ENCODE data around the gene TRIM25.

Gene TRIM25

DNA sequence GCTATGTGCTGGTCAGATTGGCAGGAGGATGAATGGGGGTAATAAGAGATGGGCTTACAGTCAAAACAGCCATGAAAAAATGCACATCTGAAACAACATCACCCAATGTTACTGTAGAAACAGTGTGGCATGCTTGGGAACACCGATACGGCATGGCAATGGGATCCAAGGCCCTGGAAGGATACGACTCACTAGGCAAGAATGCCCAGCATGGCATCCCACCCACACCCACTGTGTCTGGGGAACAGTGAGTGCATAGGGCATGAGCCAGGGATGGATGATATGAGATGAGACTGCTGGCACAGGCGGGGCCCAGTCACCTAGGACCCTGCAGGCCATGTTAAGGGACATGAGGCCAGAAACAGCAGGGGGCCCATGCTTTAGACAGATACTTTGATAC lies 11.5 kb downstream of the TRIM25 start:
- peak; percentile 77 for DNase-seq (ENCODE audit: low read depth)
- H3K4me3 ChIP-seq (ENCODE audit: low read length), result no peak overlapping the region
- TF ChIP-seq, protein P1, sequence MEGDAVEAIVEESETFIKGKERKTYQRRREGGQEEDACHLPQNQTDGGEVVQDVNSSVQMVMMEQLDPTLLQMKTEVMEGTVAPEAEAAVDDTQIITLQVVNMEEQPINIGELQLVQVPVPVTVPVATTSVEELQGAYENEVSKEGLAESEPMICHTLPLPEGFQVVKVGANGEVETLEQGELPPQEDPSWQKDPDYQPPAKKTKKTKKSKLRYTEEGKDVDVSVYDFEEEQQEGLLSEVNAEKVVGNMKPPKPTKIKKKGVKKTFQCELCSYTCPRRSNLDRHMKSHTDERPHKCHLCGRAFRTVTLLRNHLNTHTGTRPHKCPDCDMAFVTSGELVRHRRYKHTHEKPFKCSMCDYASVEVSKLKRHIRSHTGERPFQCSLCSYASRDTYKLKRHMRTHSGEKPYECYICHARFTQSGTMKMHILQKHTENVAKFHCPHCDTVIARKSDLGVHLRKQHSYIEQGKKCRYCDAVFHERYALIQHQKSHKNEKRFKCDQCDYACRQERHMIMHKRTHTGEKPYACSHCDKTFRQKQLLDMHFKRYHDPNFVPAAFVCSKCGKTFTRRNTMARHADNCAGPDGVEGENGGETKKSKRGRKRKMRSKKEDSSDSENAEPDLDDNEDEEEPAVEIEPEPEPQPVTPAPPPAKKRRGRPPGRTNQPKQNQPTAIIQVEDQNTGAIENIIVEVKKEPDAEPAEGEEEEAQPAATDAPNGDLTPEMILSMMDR (conservative IDR thresholded peaks at IDR 0.05; ENCODE audit: low read length), result no peak

DNA sequence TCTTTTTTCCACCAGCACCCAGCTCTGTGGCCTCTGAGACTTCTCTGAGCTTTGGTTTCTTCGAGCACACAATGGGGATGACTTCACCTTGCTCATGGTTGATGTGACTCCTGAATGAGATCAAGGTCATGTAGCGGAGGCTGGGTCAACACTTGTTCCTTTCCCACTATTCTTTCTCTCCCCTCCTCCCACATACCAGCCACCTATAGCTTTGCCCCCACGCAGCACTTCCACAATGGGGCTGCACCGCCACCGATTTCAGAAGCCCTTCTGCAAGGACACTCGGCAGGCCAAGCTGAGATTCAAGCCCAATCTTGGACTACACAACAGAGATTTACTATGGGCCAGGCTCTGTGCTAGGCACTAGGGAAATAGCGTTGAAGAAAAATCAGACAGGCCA lies 14.4 kb downstream of the TRIM25 start:
- no peak overlapping the region for H3K4me3 ChIP-seq (ENCODE audit: low read length)
- no peak for DNase-seq (ENCODE audit: low read depth)
- TF ChIP-seq, protein P1 (conservative IDR thresholded peaks at IDR 0.05; ENCODE audit: low read length), result no peak

DNA sequence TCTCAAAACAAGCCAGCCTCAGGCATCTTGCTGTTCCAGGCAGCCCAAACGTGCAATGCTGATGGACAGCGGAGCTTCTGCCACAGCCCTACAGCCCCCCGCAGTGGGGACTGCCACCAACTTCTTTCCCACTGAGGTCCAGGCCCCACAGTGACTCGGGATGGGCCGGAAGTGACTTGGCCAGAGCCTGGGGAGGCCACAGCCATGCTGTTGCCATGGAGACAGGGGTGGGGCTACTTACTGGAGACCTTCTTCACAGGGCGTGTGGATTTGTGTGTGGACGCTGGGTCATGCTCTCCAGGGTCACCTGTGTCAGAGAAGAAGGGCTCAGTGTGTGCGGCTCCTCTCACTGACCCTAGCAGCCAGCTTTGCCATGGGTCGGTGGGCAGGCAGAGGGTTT lies 15.0 kb downstream of the TRIM25 start:
- TF ChIP-seq, protein P1 (conservative IDR thresholded peaks at IDR 0.05; ENCODE audit: low read length), result no peak
- no peak for DNase-seq (ENCODE audit: low read depth)
- no peak overlapping the region for H3K4me3 ChIP-seq (ENCODE audit: low read length)

DNA sequence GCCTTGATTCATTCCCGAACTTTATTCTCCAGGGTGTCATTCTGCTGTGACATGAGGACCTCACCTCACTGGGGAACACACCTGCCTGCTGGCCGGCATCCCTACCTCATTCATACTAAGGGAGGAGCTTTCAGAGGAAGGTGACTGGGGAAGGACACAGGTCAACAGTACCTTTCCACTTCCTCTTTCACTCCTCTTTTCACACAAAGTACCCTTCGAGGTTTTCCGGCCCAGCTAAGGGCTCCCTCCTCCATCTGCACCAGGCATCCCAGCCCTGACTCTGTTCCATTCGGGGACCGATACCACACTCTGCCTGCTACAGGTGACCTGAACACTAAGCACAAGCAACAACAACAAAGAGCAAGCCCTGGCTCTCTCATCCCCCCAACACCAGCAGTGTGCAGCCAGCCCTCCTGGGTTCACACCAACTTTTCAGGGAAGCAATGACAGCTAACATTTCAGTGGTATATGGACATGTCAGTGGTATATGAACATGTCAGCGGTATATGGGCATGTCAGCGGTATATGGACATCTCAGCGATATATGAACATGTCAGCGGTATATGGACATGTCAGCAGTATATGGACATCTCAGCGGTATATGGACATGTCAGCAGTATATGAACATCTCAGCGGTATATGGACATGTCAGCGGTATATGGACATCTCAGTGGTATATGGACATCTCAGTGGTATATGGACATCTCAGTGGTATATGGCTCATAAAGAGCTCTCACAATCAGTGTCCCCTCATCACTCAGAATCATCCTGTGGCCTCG lies 16.0 kb downstream of the TRIM25 start:
- no peak overlapping the region for H3K4me3 ChIP-seq (ENCODE audit: low read length)
- TF ChIP-seq, protein P1 (conservative IDR thresholded peaks at IDR 0.05; ENCODE audit: low read length), result no peak

DNA sequence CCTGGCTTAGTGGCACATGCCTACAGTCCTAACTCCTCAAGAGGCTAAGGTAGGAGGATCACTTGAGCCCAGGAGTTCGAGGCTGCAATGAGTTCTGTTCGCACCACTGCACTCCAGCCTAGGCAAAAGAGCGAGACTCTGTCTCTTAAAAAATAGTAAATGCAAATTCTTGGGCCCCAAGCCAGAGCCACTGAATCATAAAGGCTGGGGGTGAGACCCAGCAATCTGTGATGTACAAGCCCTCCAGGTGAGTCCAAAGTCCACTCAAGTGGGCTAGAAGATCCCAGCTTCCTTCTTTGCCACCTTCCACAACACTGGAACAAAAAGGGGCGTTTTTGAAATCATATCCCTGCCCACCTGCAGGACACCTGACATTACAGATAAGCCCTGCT lies 16.9 kb downstream of the TRIM25 start:
- no peak overlapping the region for H3K4me3 ChIP-seq (ENCODE audit: low read length)
- TF ChIP-seq, protein P1 (conservative IDR thresholded peaks at IDR 0.05; ENCODE audit: low read length), result no peak
- DNase-seq (ENCODE audit: low read depth), result no peak

More for the DNA sequence above, 16.0 kb downstream of the TRIM25 start:
- DNase-seq (ENCODE audit: low read depth), result no peak

DNA sequence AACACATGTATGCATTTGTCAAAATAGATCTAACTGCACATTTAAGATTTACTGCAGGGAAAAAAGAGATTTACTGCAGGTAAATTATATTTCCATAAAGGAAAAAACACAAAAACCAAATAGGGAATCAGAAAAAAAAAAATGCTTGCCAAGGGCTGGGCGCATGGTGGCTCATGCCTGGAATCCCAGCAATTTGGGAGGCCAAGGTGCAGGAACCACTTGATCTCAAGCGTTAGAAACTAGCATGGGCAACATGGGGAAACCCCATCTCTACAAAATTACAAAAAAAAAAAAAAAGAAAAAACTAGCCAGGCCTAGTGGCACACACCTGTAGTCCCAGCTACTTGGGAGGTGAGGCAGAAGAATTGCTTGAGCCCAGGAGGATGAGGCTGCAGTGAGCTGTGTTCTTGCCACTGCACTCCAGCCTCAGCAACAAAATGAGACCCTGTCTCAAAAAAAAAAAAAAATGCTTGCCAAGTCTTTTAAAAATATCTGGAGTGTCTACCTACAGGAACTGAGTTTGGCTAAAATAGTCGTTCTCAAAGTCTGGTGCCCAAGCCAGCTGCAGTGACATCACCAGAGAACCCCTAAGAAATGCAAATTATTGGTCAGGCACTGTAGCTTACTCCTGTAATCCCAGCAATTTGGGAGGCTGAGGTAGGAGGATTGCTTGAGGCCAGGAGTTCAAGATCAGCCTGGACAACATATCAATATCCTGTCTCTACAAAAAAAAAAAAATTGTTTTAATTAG lies 17.5 kb downstream of the TRIM25 start:
- TF ChIP-seq, protein P1 (conservative IDR thresholded peaks at IDR 0.05; ENCODE audit: low read length), result no peak
- no peak overlapping the region for H3K4me3 ChIP-seq (ENCODE audit: low read length)
- no peak for DNase-seq (ENCODE audit: low read depth)
